Measurements from ENCODE around the gene SLC35E1. TPM values are rescaled to one million over a fixed set of nuclear protein-coding genes. Genes with fewer than 3 reads are reported as not detected.

SLC35E1 gene
- total RNA-seq, 1 experiment from 2014 or later, result 43.5 TPM

- ATAC-seq, result no peak
- BruUV-seq (replicated peaks), result no TSS peak
- POLR2A ChIA-PET, result no interaction called here
Measured at GRCh38 chr19:16598848-16599247, 26.6 kb upstream of the SLC35E1 start.

GRCh38 chr19:16596399-16596798 is 24.2 kb upstream of the SLC35E1 start:
- no peaks in the 10 kb centered on the region for H3K36me3 ChIP-seq (ENCODE audit: control insufficient read depth, insufficient read depth, low read length)
- no peaks in the 10 kb centered on the region for H3K27me3 ChIP-seq (ENCODE audit: control insufficient read depth, insufficient read depth, low read length)
- ATAC-seq, result no peak
- no peak overlapping the region for H3K27ac ChIP-seq (ENCODE audit: low read length)
- POLR2A ChIA-PET, result no interaction called here
- H3K4me1 ChIP-seq (ENCODE audit: control insufficient read depth, insufficient read depth, low read length), result peaks cover 5% of the 10 kb centered on the region
- BruUV-seq (replicated peaks), result no TSS peak
- H3K9me3 ChIP-seq (ENCODE audit: control insufficient read depth, insufficient read depth, low read depth, low read length), result no peaks in the 10 kb centered on the region
- H3K4me3 ChIP-seq (ENCODE audit: low read depth in 2 of 2, low read length in 2 of 2), result no peak overlapping the region
- CTCF ChIA-PET, result no interaction called here
- TF ChIP-seq CTCF (IDR thresholded peaks at IDR 0.05) (no peak), SIN3A (IDR thresholded peaks at IDR 0.05; ENCODE audit: borderline replicate concordance, insufficient read depth, low read depth, low read length) (no peak)
- in situ Hi-C loops (cut with HindIII; ENCODE audit: low pct_unique_long_range_greater_than_20kb, low sequenced_read_pairs), result no loop called here
- intact Hi-C loops (cut with micrococcal nuclease; ENCODE audit: unreplicated experiment), result no loop called here
- DNase-seq (ENCODE audit: low read depth, low spot score), result no peak

More at GRCh38 chr19:16598848-16599247, 26.6 kb upstream of the SLC35E1 start:
- Histone ChIP-seq H3K27me3 (ENCODE audit: control insufficient read depth, insufficient read depth, low read length) (no peaks in the 10 kb centered on the region), H3K27ac (ENCODE audit: low read length) (no peak overlapping the region), H3K4me1 (ENCODE audit: control insufficient read depth, insufficient read depth, low read length) (no peaks in the 10 kb centered on the region; the same call in 1 of the 2 replicates), H3K4me3 (ENCODE audit: low read depth in 2 of 2, low read length in 2 of 2) (no peak overlapping the region), H3K36me3 (ENCODE audit: control insufficient read depth, insufficient read depth, low read length) (no peaks in the 10 kb centered on the region), H3K9me3 (ENCODE audit: control insufficient read depth, insufficient read depth, low read depth, low read length) (no peaks in the 10 kb centered on the region)
- intact Hi-C loops (cut with micrococcal nuclease; ENCODE audit: unreplicated experiment) (no loop called here), in situ Hi-C loops (cut with HindIII; ENCODE audit: low pct_unique_long_range_greater_than_20kb, low sequenced_read_pairs) (no loop called here)
- TF ChIP-seq REST (IDR thresholded peaks at IDR 0.05; ENCODE audit: insufficient read depth in 1 of 2, low read depth in 2 of 2, low read length in 1 of 2) (no peak), POLR2AphosphoS5 (IDR thresholded peaks at IDR 0.05; ENCODE audit: low read depth, low read length) (no peak)
- CTCF ChIA-PET, result no interaction called here
- no peak for DNase-seq (ENCODE audit: low read depth, low spot score)

- H3K4me3 ChIP-seq (ENCODE audit: low read depth in 2 of 2, low read length in 2 of 2), result no peak overlapping the region
- H3K27me3 ChIP-seq (ENCODE audit: control insufficient read depth, insufficient read depth, low read length), result no peaks in the 10 kb centered on the region
- CTCF ChIA-PET, result no interaction called here
- no peak overlapping the region for H3K27ac ChIP-seq (ENCODE audit: low read length)
- ATAC-seq, result no peak
- BruUV-seq (replicated peaks), result no TSS peak
- intact Hi-C loops (cut with micrococcal nuclease; ENCODE audit: unreplicated experiment), result no loop called here
- no peak for DNase-seq (ENCODE audit: low read depth, low spot score)
- no peak for TF ChIP-seq CTCF (IDR thresholded peaks at IDR 0.05)
- no peak for TF ChIP-seq REST (IDR thresholded peaks at IDR 0.05; ENCODE audit: insufficient read depth in 1 of 2, low read depth in 2 of 2, low read length in 1 of 2)
- TF ChIP-seq SIN3A (IDR thresholded peaks at IDR 0.05; ENCODE audit: borderline replicate concordance, insufficient read depth, low read depth, low read length), result no peak
- H3K9me3 ChIP-seq (ENCODE audit: control insufficient read depth, insufficient read depth, low read depth, low read length), result no peaks in the 10 kb centered on the region
- peaks cover 8% of the 10 kb centered on the region for H3K4me1 ChIP-seq (ENCODE audit: control insufficient read depth, insufficient read depth, low read length)
- H3K36me3 ChIP-seq (ENCODE audit: control insufficient read depth, insufficient read depth, low read length), result no peaks in the 10 kb centered on the region
- POLR2A ChIA-PET, result no interaction called here
- in situ Hi-C loops (cut with HindIII; ENCODE audit: low pct_unique_long_range_greater_than_20kb, low sequenced_read_pairs), result no loop called here
Measured at GRCh38 chr19:16595097-16595496, 22.9 kb upstream of the SLC35E1 start.
